ENCODE data around the gene MGAT4A.
"Not testable (repeated sequence)": the region's sequence is repeated elsewhere in the genome, so short reads cannot be mapped to it uniquely, and the experiment has no call there.

MGAT4A gene

DNA sequence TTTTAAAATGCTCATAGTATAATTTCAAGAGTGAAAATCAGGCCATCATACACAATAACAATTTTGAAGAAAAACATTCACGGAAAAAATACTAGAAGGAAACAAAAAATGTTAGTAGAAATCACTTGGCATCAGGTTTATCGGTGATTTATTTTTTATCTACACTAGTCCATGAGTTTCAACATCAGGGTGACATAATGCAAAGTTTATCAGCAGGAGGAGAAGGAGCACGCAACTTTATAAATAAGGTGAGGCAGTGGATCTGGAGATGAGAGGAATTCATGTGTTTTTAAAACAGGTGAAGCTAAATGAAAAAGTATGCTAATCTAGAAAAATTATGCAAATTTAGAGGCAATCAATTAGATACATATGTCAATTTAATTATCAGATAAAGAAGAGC lies 54.2 kb downstream of the MGAT4A start:
- no peak overlapping the region for H3K4me3 ChIP-seq (ENCODE audit: low read length)
- no peak for TF ChIP-seq CTCF (conservative IDR thresholded peaks at IDR 0.05; ENCODE audit: low read length)
- no peak for DNase-seq (ENCODE audit: low read depth)

GRCh38 chr2:98674233-98674964 lies 56.5 kb downstream of the MGAT4A start:
- H3K4me3 ChIP-seq (ENCODE audit: low read length), result no peak overlapping the region
- DNase-seq (ENCODE audit: low read depth), result no peak
- no peak for TF ChIP-seq CTCF (conservative IDR thresholded peaks at IDR 0.05; ENCODE audit: low read length)

- DNase-seq (ENCODE audit: low read depth), result no peak
- H3K4me3 ChIP-seq (ENCODE audit: low read length), result no peak overlapping the region
- no peak for TF ChIP-seq CTCF (conservative IDR thresholded peaks at IDR 0.05; ENCODE audit: low read length)
Measured at GRCh38 chr2:98669675-98670074, 61.3 kb downstream of the MGAT4A start.

DNA sequence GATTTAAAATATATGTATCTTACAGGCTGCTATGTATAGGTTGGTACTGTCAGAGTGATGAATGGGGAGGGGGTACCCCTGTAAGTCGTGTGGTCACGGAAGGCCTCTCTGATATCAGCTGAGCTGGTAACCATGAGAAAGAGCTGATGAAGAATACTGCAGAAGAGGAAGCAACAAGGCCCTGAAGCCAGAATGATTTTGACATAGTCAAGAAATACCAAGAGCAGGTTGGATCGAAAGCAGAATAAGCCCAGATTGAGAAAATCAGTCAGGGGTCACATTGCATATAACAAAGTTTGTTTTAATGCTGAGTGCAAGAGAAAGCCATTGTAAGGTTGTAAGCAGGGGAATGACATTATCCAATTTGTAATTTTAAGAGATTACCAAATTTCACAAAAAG lies 65.3 kb downstream of the MGAT4A start:
- no peak overlapping the region for H3K4me3 ChIP-seq (ENCODE audit: low read length)
- TF ChIP-seq CTCF (conservative IDR thresholded peaks at IDR 0.05; ENCODE audit: low read length), result no peak
- no peak for DNase-seq (ENCODE audit: low read depth)

GRCh38 chr2:98664323-98664722 lies 66.6 kb downstream of the MGAT4A start:
- DNase-seq (ENCODE audit: low read depth), result peak; percentile 25
- no peak for TF ChIP-seq CTCF (conservative IDR thresholded peaks at IDR 0.05; ENCODE audit: low read length)
- no peak overlapping the region for H3K4me3 ChIP-seq (ENCODE audit: low read length)

GRCh38 chr2:98663511-98664090 lies 67.3 kb downstream of the MGAT4A start:
- no peak for DNase-seq (ENCODE audit: low read depth)
- H3K4me3 ChIP-seq (ENCODE audit: low read length), result no peak overlapping the region
- TF ChIP-seq CTCF (conservative IDR thresholded peaks at IDR 0.05; ENCODE audit: low read length), result no peak

DNA sequence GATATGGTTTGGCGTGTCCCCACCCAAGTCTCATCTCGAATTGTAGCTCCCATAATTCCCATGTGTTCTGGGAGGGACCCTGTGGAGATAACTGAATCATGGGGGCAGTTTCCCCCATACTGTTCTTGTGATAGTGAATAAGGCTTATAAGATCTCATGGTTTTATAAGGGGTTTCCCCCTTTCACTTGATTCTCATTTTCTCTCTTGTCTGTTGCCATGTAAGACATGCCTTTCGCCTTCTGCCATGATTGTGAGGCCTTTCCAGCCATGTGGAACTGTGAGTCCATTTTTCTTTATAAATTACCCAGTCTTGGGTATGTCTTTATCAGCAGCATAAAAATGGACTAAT lies 71.5 kb downstream of the MGAT4A start:
- H3K4me3 ChIP-seq (ENCODE audit: low read length); DNase-seq (ENCODE audit: low read depth): not testable (repeated sequence)

Measured in AG10803 (cell line).